ENCODE data around the gene TANK. TPM values are rescaled to one million over a fixed set of nuclear protein-coding genes. Genes with fewer than 3 reads are reported as not detected.

Gene TANK
- total RNA-seq, 1 experiment from 2014 or later: 52.5 TPM

GRCh38 chr2:161112908-161113307, 47.3 kb upstream of the TANK start:
- no TSS peak for BruUV-seq (replicated peaks)
- Histone ChIP-seq H4K20me1 (ENCODE audit: insufficient read depth) (no peaks in the 10 kb centered on the region), H3K4me1 (ENCODE audit: control insufficient read depth in 1 of 2, insufficient read depth in 2 of 2, low read length in 2 of 2) (peaks cover 0 to 3% of the 10 kb centered on the region in 2 experiments; a peak in 1 of 4 replicates), H3K9me2 (ENCODE audit: insufficient read depth) (no peaks in the 10 kb centered on the region), H3K4me3 (replicated peaks in 1 of 2; ENCODE audit: low read depth in 1 of 2, low read length in 2 of 2) (no peak overlapping the region), H3K9ac (ENCODE audit: low read length) (no peak overlapping the region), H3K9me3 (ENCODE audit: control insufficient read depth in 1 of 2, insufficient read depth in 1 of 2, low read depth in 1 of 2, low read length in 2 of 2) (no peaks in the 10 kb centered on the region), H3K27me3 (ENCODE audit: insufficient read depth, low read length) (no peaks in the 10 kb centered on the region), H2AFZ (ENCODE audit: low read depth, low read length, poor library complexity, severe bottlenecking) (no peak overlapping the region), H3K4me2 (ENCODE audit: low read length) (no peak overlapping the region), H3K27ac (ENCODE audit: low read depth, low read length) (no peak overlapping the region), H3K36me3 (ENCODE audit: control insufficient read depth in 1 of 2, insufficient read depth in 2 of 2, low read length in 2 of 2) (no peaks in the 10 kb centered on the region), H3K79me2 (ENCODE audit: insufficient read depth, low read length) (no peaks in the 10 kb centered on the region)
- intact Hi-C loops (cut with micrococcal nuclease): no loop called here
- POLR2A ChIA-PET: interaction anchor here (1.3 to 1.4 kb wide), 2 partner anchors 9 kb away, joined by 3 to 5 read pairs; no protein-coding TSS in a partner anchor
- CTCF ChIA-PET: no interaction called here
- TF ChIP-seq YY1 (IDR thresholded peaks at IDR 0.05; ENCODE audit: extremely low read depth, insufficient replicate concordance, low read depth, low read length) (no peak), EGR1 (IDR thresholded peaks at IDR 0.05; ENCODE audit: low read depth) (no peak), POLR2AphosphoS5 (IDR thresholded peaks at IDR 0.05; ENCODE audit: low read depth, low read length) (no peak), CTCF (IDR thresholded peaks at IDR 0.05 in 2 of 3, conservative IDR thresholded peaks at IDR 0.05 in 1 of 3; ENCODE audit: borderline replicate concordance in 1 of 3, insufficient read depth in 1 of 3, low read depth in 2 of 3, low read length in 2 of 3) (no peak), RAD21 (IDR thresholded peaks at IDR 0.05; ENCODE audit: low read depth) (no peak), REST (IDR thresholded peaks at IDR 0.05; ENCODE audit: low read depth) (no peak), MAX (IDR thresholded peaks at IDR 0.05) (no peak), CEBPB (IDR thresholded peaks at IDR 0.05; ENCODE audit: low read depth) (no peak), FOSL1 (IDR thresholded peaks at IDR 0.05; ENCODE audit: low read depth) (no peak), CBX3 (IDR thresholded peaks at IDR 0.05; ENCODE audit: low read depth) (no peak), ZFX (IDR thresholded peaks at IDR 0.05) (no peak), EZH2 (IDR thresholded peaks at IDR 0.05) (no peak), JUND (IDR thresholded peaks at IDR 0.05) (no peak), SIN3A (IDR thresholded peaks at IDR 0.05; ENCODE audit: low read depth) (no peak), ATF3 (IDR thresholded peaks at IDR 0.05) (no peak), POLR2A (IDR thresholded peaks at IDR 0.05; ENCODE audit: borderline replicate concordance, extremely low read depth, insufficient read depth, insufficient read length) (no peak), SRF (IDR thresholded peaks at IDR 0.05; ENCODE audit: low read depth) (no peak), ELF1 (IDR thresholded peaks at IDR 0.05; ENCODE audit: borderline replicate concordance, low read depth) (no peak), ZNF274 (IDR thresholded peaks at IDR 0.05; ENCODE audit: low read depth, low read length) (no peak)
- RAD21 ChIA-PET (ENCODE audit: low non-redundant PET in 1 of 2, low total read pairs in 2 of 2, uncharacterized antibody in 2 of 2, unreplicated experiment in 2 of 2): no interaction called here
- no peak for ATAC-seq
- no peak for DNase-seq (ENCODE audit: low read depth, low spot score)

Measured in HCT116 (cell line).